Parathyroid adenoma (tissue), 2 donors: ENCODE measurements around the gene KIAA0408.

Experiments used
- H2AFZ ChIP-seq: fragments of 300-600 bp; sonication (generic); one replicate; pipeline ENCODE4 v1.7.0; 2017; ENCODE audit warnings: antibody characterized with exemption, mild to moderate bottlenecking
- H3K27ac ChIP-seq: fragments of 300-600 bp; sonication (generic); one replicate; pipeline ENCODE4 v1.7.0; 2017
- H3K27me3 ChIP-seq: fragments of 300-600 bp; sonication (generic); one replicate; pipeline ENCODE4 v1.7.0; 2017; ENCODE audit warnings: low read length; ENCODE audit not compliant: control insufficient read depth, insufficient read depth
- H3K36me3 ChIP-seq: fragments of 300-600 bp; sonication (generic); one replicate; pipeline ENCODE4 v1.7.0; 2017; ENCODE audit warnings: low read length; ENCODE audit not compliant: control insufficient read depth, insufficient read depth
- H3K4me1 ChIP-seq: fragments of 300-600 bp; sonication (generic); one replicate; pipeline ENCODE4 v1.7.0; 2017; ENCODE audit warnings: control low read depth
- H3K4me2 ChIP-seq: fragments of 300-600 bp; sonication (generic); one replicate; pipeline ENCODE4 v1.7.0; 2017; ENCODE audit warnings: low read length
- H3K4me3 ChIP-seq: fragments of 300-600 bp; sonication (generic); one replicate; pipeline ENCODE4 v1.7.0; 2017; ENCODE audit warnings: low read depth, low read length
- H3K79me2 ChIP-seq: fragments of 300-600 bp; sonication (generic); one replicate; pipeline ENCODE4 v1.7.0; 2017; ENCODE audit warnings: control low read depth
- H3K9ac ChIP-seq: fragments of 300-600 bp; sonication (generic); one replicate; pipeline ENCODE4 v1.7.0; 2017; ENCODE audit warnings: mild to moderate bottlenecking
- H3K9me3 ChIP-seq: fragments of 300-600 bp; sonication (generic); one replicate; pipeline ENCODE4 v1.7.0; 2017; ENCODE audit warnings: low read length; ENCODE audit not compliant: control insufficient read depth
- CTCF ChIP-seq: fragments of 300-600 bp; sonication (generic); IDR thresholded peaks from one replicate; pipeline ENCODE4 v1.7.0; 2017; ENCODE audit warnings: antibody characterized with exemption, mild to moderate bottlenecking
- donor health status: primary hyperparathyroidism.

KIAA0408 gene

GRCh38 chr6:127459231-127459641 is at the start of gene KIAA0408:
Gene KIAA0408 (minus strand): TSS chr6:127459389. CDS start chr6:127453981, 5,408 bp downstream.
- no peak for TF ChIP-seq CTCF
- Histone ChIP-seq H3K4me3 (no peak within 1 kb of the TSS), H3K4me2 (no peak within 1 kb of the TSS), H3K9me3 (no peaks in the 10 kb centered on the region), H3K9ac (no peak within 1 kb of the TSS), H3K27ac (no peak within 1 kb of the TSS), H3K79me2 (no peaks in the 10 kb centered on the region), H2AFZ (peak within 1 kb of the TSS; percentile 6), H3K36me3 (no peaks in the 10 kb centered on the region), H3K27me3 (no peaks in the 10 kb centered on the region), H3K4me1 (no peaks in the 10 kb centered on the region)

GRCh38 chr6:127506894-127507293 is 47.7 kb upstream of the KIAA0408 start:
- H3K27ac ChIP-seq = no peak overlapping the region
- no peaks in the 10 kb centered on the region for H3K4me1 ChIP-seq
- H2AFZ ChIP-seq = no peak overlapping the region
- H3K4me2 ChIP-seq = no peak overlapping the region
- H3K27me3 ChIP-seq = no peaks in the 10 kb centered on the region
- no peak for TF ChIP-seq CTCF
- H3K9me3 ChIP-seq = no peaks in the 10 kb centered on the region
- no peaks in the 10 kb centered on the region for H3K79me2 ChIP-seq
- no peaks in the 10 kb centered on the region for H3K36me3 ChIP-seq
- no peak overlapping the region for H3K9ac ChIP-seq
- no peak overlapping the region for H3K4me3 ChIP-seq

GRCh38 chr6:127503022-127503421 is 43.8 kb upstream of the KIAA0408 start:
- Histone ChIP-seq H3K4me1 (no peaks in the 10 kb centered on the region), H2AFZ (no peak overlapping the region), H3K4me2 (no peak overlapping the region), H3K9ac (no peak overlapping the region), H3K79me2 (no peaks in the 10 kb centered on the region), H3K27me3 (no peaks in the 10 kb centered on the region), H3K36me3 (no peaks in the 10 kb centered on the region), H3K9me3 (no peaks in the 10 kb centered on the region), H3K27ac (no peak overlapping the region), H3K4me3 (no peak overlapping the region)
- TF ChIP-seq CTCF = no peak

- H2AFZ ChIP-seq = no peak overlapping the region
- H3K4me2 ChIP-seq = no peak overlapping the region
- H3K79me2 ChIP-seq = peaks cover 4% of the 10 kb centered on the region
- no peak overlapping the region for H3K4me3 ChIP-seq
- no peak for TF ChIP-seq CTCF
- H3K27me3 ChIP-seq = no peaks in the 10 kb centered on the region
- no peaks in the 10 kb centered on the region for H3K9me3 ChIP-seq
- H3K4me1 ChIP-seq = no peaks in the 10 kb centered on the region
- no peak overlapping the region for H3K27ac ChIP-seq
- no peaks in the 10 kb centered on the region for H3K36me3 ChIP-seq
- no peak overlapping the region for H3K9ac ChIP-seq
These were observed 38.2 kb upstream of the KIAA0408 start for GRCh38 chr6:127497410-127497809.

GRCh38 chr6:127496471-127496870 is 37.3 kb upstream of the KIAA0408 start:
- TF ChIP-seq CTCF = no peak
- Histone ChIP-seq H2AFZ (no peak overlapping the region), H3K4me2 (no peak overlapping the region)

More at GRCh38 chr6:127496471-127496870, 37.3 kb upstream of the KIAA0408 start:
- Histone ChIP-seq H3K79me2 (peaks cover 4% of the 10 kb centered on the region), H3K4me1 (no peaks in the 10 kb centered on the region), H3K4me3 (no peak overlapping the region), H3K36me3 (no peaks in the 10 kb centered on the region), H3K27me3 (no peaks in the 10 kb centered on the region), H3K27ac (no peak overlapping the region), H3K9me3 (no peaks in the 10 kb centered on the region), H3K9ac (no peak overlapping the region)
